Ascending aorta (tissue), 2 donors: ENCODE data around the gene COL6A2. TPM values are rescaled to one million over a fixed set of nuclear protein-coding genes. Genes with fewer than 3 reads are reported as not detected.
A peak's percentile ranks its signal among the peaks of the same experiment; 100 is the strongest.

Experiments used
- DNase-seq, 2 donors: peaks; one replicate each; pipeline ENCODE4 v3.0.0-alpha.2; 2019; ENCODE audit warnings: low spot score in 2 of 2
- H3K27ac ChIP-seq, 2 donors: fragments of 200-600 bp; sonication (generic); one replicate each; pipeline ENCODE4 v1.5.1; 2016 to 2017; ENCODE audit warnings: mild to moderate bottlenecking in 1 of 2
- H3K27me3 ChIP-seq: fragments of 200-600 bp; sonication (generic); one replicate; pipeline ENCODE4 v1.5.1; 2017
- H3K36me3 ChIP-seq, 2 donors: fragments of 200-600 bp; sonication (generic); one replicate each; pipeline ENCODE4 v1.5.1; 2016
- H3K4me1 ChIP-seq, 2 donors: fragments of 200-600 bp; sonication (generic); one replicate each; pipeline ENCODE4 v1.5.1; 2016 to 2017; ENCODE audit warnings: mild to moderate bottlenecking in 1 of 2
- H3K4me3 ChIP-seq, 2 donors: fragments of 200-600 bp; sonication (generic); one replicate each; pipeline ENCODE4 v1.5.1; 2016 to 2017; ENCODE audit warnings: mild to moderate bottlenecking in 1 of 2
- H3K9me3 ChIP-seq, 2 donors: fragments of 200-600 bp; sonication (generic); one replicate each; pipeline ENCODE4 v1.5.1; 2016
- intact Hi-C: fragments of 100-400 bp; cut with DNase I; formaldehyde crosslinking; loops from one replicate; pipeline ENCODE4 v1.15.1; 2023
- total RNA-seq: library from RNA; depleted of rRNA; stranded (reverse); fragments of >200 nt; gene quantifications from one replicate; pipeline ENCODE4 v1.1.0, GENCODE V29; 2016
- TF ChIP-seq, protein P1 (sequence below), 3 experiments: fragments of 200-600 bp in 2 of 3; fragments of 450-650 bp in 1 of 3; sonication (generic) in 2 of 3; IDR thresholded peaks; one replicate each; pipeline ENCODE4 v1.5.1; 2016 to 2019; ENCODE audit warnings: antibody characterized with exemption in 3 of 3, mild to moderate bottlenecking in 1 of 3, moderate library complexity in 1 of 3

The COL6A2 gene
- total RNA-seq, 1 donor from 2014 or later, result 1,704 TPM

DNA sequence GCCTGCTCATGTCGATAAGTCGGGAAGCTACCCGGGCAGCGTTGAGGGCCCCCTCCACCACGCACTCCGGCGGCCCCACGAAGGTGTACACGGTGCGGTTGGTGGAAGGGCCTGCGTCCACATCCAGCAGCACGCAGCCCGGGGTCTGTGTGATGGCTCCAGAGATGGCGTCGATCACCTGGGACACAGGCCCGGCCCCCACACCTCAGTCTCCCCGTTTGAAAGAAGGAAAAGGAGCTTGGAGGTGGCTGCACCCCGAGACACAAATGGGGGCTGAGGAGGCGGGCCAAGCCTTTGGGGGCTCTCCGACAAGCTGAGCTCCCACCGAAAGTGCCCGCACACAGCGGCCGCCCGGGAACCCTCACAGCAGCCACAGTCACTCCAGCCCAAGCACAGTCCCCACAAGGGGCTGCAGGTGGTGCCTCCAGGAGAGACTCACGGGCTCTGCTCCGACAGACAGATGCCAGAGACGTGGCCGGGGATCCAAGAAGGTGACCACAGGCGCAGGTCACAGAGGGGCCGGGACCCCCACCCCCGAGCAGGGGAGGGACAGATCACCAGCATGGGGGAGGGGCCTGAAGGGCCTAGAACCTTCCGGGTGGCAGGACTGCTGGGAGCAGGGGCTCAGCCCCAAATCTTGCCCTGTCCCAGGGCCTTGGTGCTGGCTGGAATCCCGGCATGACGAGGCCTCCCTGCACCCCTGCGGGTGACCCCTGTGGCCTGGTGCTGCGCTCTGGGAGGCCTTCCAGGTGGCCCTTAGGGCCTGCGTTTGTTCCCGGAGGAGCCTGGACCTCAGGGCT lies 56.4 kb downstream of the COL6A2 start:
- peak; percentile 4 to 59 for DNase-seq
- peaks cover 0 to 2% of the 10 kb centered on the region in 2 donors for H3K4me1 ChIP-seq
- intact Hi-C loops, result no loop called here

DNA sequence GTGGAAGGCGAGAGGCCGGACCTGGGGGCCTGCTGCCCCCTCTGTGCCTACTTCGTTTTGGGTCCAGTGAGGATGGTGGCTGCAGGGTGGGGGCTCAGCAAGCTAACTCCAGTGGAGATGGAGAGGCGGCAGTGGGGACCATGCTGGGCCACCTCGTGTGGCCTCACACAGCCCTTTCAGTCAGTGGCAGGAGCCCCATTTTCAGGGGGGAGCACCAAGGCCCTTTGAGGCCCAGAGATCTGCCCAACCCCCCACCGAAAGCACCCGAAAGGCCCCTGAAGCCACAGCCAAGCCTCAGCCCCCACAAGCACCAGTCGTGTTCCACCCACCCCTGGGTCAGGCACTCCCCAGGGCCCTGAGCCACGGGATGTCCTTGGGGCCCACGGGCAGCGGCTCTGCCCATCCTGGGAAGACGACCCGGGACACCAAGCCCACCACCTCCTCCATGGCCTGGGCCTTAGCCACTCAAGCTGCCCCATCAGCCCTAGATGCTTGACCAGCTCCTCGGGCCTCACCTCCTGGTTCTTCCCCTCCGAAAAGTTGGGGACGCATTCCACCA lies 57.1 kb downstream of the COL6A2 start:
- Histone ChIP-seq H3K4me3 (no peak overlapping the region), H3K9me3 (no peaks in the 10 kb centered on the region), H3K27ac (no peak overlapping the region), H3K27me3 (no peaks in the 10 kb centered on the region), H3K36me3 (no peaks in the 10 kb centered on the region), H3K4me1 (peaks cover 0 to 2% of the 10 kb centered on the region in 2 donors)
- TF ChIP-seq, protein P1, sequence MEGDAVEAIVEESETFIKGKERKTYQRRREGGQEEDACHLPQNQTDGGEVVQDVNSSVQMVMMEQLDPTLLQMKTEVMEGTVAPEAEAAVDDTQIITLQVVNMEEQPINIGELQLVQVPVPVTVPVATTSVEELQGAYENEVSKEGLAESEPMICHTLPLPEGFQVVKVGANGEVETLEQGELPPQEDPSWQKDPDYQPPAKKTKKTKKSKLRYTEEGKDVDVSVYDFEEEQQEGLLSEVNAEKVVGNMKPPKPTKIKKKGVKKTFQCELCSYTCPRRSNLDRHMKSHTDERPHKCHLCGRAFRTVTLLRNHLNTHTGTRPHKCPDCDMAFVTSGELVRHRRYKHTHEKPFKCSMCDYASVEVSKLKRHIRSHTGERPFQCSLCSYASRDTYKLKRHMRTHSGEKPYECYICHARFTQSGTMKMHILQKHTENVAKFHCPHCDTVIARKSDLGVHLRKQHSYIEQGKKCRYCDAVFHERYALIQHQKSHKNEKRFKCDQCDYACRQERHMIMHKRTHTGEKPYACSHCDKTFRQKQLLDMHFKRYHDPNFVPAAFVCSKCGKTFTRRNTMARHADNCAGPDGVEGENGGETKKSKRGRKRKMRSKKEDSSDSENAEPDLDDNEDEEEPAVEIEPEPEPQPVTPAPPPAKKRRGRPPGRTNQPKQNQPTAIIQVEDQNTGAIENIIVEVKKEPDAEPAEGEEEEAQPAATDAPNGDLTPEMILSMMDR (IDR thresholded peaks at IDR 0.05), result no peak
- DNase-seq, result peak in 1 of 2 donors; percentile 53
- intact Hi-C loops, result no loop called here

More for the DNA sequence above, 56.4 kb downstream of the COL6A2 start:
- no peaks in the 10 kb centered on the region for H3K9me3 ChIP-seq
- TF ChIP-seq, protein P1 (IDR thresholded peaks at IDR 0.05), result no peak
- H3K36me3 ChIP-seq, result no peaks in the 10 kb centered on the region
- H3K27me3 ChIP-seq, result no peaks in the 10 kb centered on the region
- H3K4me3 ChIP-seq, result no peak overlapping the region
- H3K27ac ChIP-seq, result no peak overlapping the region

DNA sequence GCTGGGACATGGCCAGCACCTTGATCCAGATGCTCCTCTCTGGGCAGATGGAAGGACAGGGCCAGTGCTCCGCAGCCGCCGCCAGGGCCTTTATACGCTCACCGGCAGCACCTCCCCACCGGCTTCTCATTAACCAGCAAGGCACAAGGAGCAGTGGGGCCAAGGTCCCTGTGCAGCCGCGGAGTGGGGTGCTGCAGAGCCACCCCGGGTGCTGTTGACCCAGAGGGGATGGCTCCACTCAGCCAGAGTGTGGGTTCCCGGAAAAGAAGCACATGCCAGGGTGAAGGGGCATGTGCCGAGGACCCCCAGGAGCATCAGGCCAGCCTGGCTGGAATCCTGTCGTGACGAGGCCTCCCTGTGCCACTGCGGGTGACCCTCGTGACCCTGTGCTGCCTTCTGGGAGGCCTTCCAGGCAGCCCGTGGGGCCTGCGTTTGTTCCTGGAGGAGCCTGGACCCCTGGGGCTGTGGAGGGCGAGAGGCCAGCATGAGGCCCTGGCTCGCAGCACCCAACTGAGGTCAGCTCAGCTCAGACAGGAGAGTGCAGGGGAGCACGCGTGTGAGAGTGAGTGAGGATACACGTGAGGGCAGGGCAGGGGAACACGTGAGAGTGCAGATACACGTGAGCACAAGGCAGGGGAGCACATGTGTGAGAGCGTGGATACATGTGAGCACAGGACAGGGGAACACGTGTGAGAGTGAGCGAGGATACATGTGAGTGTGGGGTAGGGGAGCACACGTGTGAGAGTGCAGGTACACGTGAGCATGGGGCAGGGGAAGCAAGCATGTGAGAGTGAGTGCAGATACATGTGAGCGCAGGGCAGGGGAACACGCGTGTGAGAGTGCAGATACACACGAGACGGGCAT lies 57.8 kb downstream of the COL6A2 start, which contains the start of gene FTCD:
Gene FTCD, minus strand, starts transcription at position 66 of the 864 bp plus-strand sequence. Its CDS starts 56 bp downstream, at position 10.
- Histone ChIP-seq H3K9me3 (no peaks in the 10 kb centered on the region), H3K4me3 (no peak within 1 kb of the TSS), H3K4me1 (peaks cover 0 to 2% of the 10 kb centered on the region in 2 donors), H3K36me3 (no peaks in the 10 kb centered on the region), H3K27me3 (no peaks in the 10 kb centered on the region), H3K27ac (no peak within 1 kb of the TSS)
- intact Hi-C loops, result no loop called here
- DNase-seq, result peak in 1 of 2 donors; percentile 51
- TF ChIP-seq, protein P1 (IDR thresholded peaks at IDR 0.05), result no peak

DNA sequence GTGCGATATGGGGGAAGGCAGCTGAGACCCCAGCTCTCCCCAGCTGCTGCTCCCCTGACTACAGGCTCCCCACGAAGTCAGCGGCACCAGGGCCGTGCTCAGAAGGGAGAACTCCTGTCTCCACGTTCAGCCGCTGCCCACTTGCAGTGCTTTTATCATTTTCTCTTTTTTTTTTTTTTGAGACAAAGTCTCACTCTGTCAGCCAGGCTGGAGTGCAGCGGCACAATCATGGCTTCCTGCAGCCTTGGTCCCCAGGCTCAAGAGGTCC lies 58.4 kb downstream of the COL6A2 start:
- Histone ChIP-seq H3K36me3 (peaks cover 0 to 3% of the 10 kb centered on the region in 2 donors), H3K27me3 (no peaks in the 10 kb centered on the region), H3K4me1 (peaks cover 0 to 2% of the 10 kb centered on the region in 2 donors), H3K27ac (no peak overlapping the region), H3K9me3 (no peaks in the 10 kb centered on the region), H3K4me3 (no peak overlapping the region)
- TF ChIP-seq, protein P1 (IDR thresholded peaks at IDR 0.05), result no peak
- intact Hi-C loops, result no loop called here
- DNase-seq, result no peak

GRCh38 chr21:46156678-46157077 lies 58.8 kb downstream of the COL6A2 start:
- intact Hi-C loops, result no loop called here
- Histone ChIP-seq H3K4me1 (peaks cover 0 to 2% of the 10 kb centered on the region in 2 donors), H3K36me3 (peaks cover 0 to 5% of the 10 kb centered on the region in 2 donors), H3K27me3 (no peaks in the 10 kb centered on the region), H3K9me3 (no peaks in the 10 kb centered on the region), H3K27ac (no peak overlapping the region), H3K4me3 (no peak overlapping the region)
- TF ChIP-seq, protein P1 (IDR thresholded peaks at IDR 0.05), result no peak
- DNase-seq, result no peak
